SIG-M5 (cell line): ENCODE measurements around the gene CCL27.

Experiments used
- DNase-seq: peaks from one replicate; lab custom pipeline; 2025; lab: John Stamatoyannopoulos, UW

CCL27 gene

GRCh38 chr9:34627716-34628655 is 34.5 kb downstream of the CCL27 start:
- no peak for DNase-seq

DNA sequence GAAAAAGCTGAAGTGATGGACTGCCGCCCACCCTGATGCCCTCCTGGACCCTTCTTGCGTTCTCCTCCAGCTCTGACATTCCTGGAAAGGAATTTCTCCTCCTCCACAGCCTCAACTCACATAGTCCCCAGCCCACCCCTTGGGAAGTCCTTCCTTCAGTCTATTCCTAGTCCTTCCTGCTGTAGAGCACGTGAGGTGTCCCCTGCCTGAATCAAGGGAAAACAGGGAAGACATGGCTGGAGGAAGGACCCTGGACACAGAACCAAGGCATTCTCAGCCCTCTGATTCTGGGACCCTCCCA is 37.3 kb downstream of the CCL27 start:
- no peak for DNase-seq

- no peak for DNase-seq
Observed at GRCh38 chr9:34624475-34625185, 37.8 kb downstream of the CCL27 start.

DNA sequence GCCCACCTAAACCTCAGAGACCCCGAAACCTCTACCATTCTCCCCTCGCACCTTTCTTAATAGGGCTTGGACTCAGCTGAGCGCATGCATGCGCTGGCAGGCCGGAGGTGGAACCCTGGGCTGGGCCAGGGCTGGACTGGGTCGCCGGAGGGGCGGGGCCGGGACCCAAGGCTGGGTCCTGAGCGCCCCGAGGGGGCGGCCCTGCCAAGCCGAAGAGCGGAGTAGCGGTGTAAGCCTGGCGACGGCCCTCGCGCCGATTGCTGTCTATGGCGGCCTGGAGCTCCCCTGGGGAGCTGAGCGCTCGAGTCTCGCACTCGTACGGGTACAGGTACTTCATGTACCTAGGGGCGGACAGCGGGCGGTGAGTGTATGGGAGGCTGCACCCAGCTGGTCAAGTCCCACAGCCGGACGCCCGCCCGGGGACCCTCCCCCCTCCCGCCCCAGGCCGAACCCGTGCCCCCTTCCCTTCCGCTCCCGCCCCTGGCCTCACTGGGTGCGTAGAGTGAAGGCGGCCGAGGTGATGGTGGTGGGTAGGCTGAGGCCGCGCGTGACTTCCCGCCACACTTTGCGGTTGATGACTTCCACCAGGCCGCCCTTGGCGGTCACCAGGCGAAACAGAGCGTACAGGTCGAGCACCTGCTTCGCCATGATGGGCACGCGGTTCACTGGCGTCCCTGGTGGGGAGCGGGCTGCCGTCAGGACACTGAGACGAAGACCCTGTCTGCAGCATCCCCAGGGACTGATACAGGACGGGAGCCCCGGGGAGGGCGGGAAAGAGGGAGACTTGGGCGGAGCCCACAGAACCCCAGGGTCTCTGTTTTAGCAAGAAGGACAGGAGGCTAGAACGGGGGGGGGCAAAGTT is 38.9 kb downstream of the CCL27 start:
- no peak for DNase-seq

GRCh38 chr9:34620061-34620994 is 42.1 kb downstream of the CCL27 start, which contains the start of gene DCTN3:
DCTN3 (minus strand) TSS chr9:34620495; CDS start chr9:34620464, 31 bp downstream.
- DNase-seq, result peak; percentile 54

GRCh38 chr9:34615132-34615531 is 47.3 kb downstream of the CCL27 start:
- no peak for DNase-seq

DNA sequence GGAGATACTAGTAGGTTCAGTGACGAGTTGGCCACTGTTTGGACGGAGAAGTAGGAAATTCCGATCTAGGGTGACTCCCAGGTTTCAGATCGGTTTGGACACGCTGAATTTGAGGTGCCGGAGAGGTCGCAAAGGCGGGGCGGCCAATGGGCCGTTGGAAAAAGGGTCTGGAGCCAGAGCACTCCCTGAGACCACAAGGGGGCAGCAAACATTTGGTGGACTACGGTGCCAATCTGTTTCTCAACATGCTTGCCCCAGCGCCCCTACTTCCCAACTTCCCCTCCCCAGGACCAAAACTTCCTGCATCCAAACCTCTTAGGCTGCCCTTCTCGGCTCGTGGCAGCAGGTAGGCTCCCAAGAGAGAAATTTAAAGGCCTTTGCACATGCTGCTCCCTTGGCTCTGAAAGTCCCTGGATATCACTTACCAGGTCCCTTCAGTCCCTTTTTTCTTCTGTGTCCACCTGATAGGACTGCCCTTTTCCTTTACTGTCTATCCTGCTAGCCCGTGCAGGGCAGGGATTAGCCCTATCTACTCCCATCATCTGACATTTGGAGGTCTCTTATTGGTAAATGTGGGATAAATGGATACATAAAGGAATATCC is 49.6 kb downstream of the CCL27 start:
- no peak for DNase-seq
